Neural cell (in vitro differentiated cells): ENCODE data around the gene ACSM4. TPM values are rescaled to one million over a fixed set of nuclear protein-coding genes. Genes with fewer than 3 reads are reported as not detected.

ENCODE experiments used
- H2AFZ ChIP-seq: fragments of 200-600, 300-800 bp; sonication (generic), shearing (Covaris generic); 2 replicates; pipeline ENCODE4 v1.6.0; 2014; ENCODE audit warnings: low read depth, mild to moderate bottlenecking, antibody characterized with exemption, low read length, moderate library complexity
- H3F3A ChIP-seq: fragments of 200-600 bp; shearing (Covaris generic); 2 replicates; pipeline ENCODE4 v1.6.1; 2016; ENCODE audit warnings: mild to moderate bottlenecking, moderate library complexity, mixed read lengths, antibody characterized with exemption, low read length; ENCODE audit not compliant: insufficient read depth, poor library complexity, severe bottlenecking
- H3K27ac ChIP-seq: fragments of 200-600, 300-800 bp; sonication (generic), shearing (Covaris generic); 2 replicates; pipeline ENCODE4 v1.5.1; 2014; ENCODE audit warnings: mild to moderate bottlenecking, low read length, moderate library complexity
- H3K27me3 ChIP-seq: fragments of 300-800, 200-600 bp; sonication (generic), shearing (Covaris generic); 2 replicates; pipeline ENCODE4 v1.6.0; 2014; ENCODE audit warnings: mild to moderate bottlenecking, low read depth, low read length, moderate library complexity; ENCODE audit not compliant: insufficient read depth
- H3K36me3 ChIP-seq: fragments of 300-800, 200-600 bp; sonication (generic), shearing (Covaris generic); 2 replicates; pipeline ENCODE4 v1.5.1; 2014; ENCODE audit warnings: mild to moderate bottlenecking, antibody characterized with exemption, low read length, moderate library complexity; ENCODE audit not compliant: insufficient read depth
- H3K4me2 ChIP-seq: fragments of 300-800, 200-600 bp; sonication (generic), shearing (Covaris generic); 2 replicates; pipeline ENCODE4 v1.6.0; 2014; ENCODE audit warnings: mild to moderate bottlenecking, low read length
- H3K4me3 ChIP-seq: fragments of 300-800, 200-600 bp; sonication (generic), shearing (Covaris generic); 2 replicates; pipeline ENCODE4 v1.5.1; 2014; ENCODE audit warnings: mild to moderate bottlenecking, low read length, moderate library complexity
- H3K79me2 ChIP-seq: fragments of 200-600 bp; shearing (Covaris generic); replicated peaks from 2 replicates; pipeline ENCODE4 v1.6.0; 2014; ENCODE audit warnings: mild to moderate bottlenecking, low read length, moderate library complexity; ENCODE audit not compliant: insufficient read depth
- H3K9ac ChIP-seq: fragments of 300-800, 200-600 bp; sonication (generic), shearing (Covaris generic); 2 replicates; pipeline ENCODE4 v1.6.1; 2016; ENCODE audit warnings: mild to moderate bottlenecking, low read length, mixed read lengths
- H3K9me2 ChIP-seq: fragments of 200-600 bp; shearing (Covaris generic); 2 replicates; pipeline ENCODE4 v1.6.1; 2016; ENCODE audit warnings: mild to moderate bottlenecking, low read length, mixed read lengths; ENCODE audit not compliant: insufficient read depth
- H3K9me3 ChIP-seq: fragments of 200-600, 300-800 bp; sonication (generic), shearing (Covaris generic); 2 replicates; pipeline ENCODE4 v1.6.1; 2016; ENCODE audit warnings: mild to moderate bottlenecking, mixed run types, low read length, moderate library complexity, mixed read lengths
- H4K20me1 ChIP-seq: fragments of 200-600 bp; shearing (Covaris generic); 2 replicates; pipeline ENCODE4 v1.6.1; 2016; ENCODE audit warnings: mild to moderate bottlenecking, mixed run types; ENCODE audit not compliant: insufficient read depth
- CTCF ChIP-seq: fragments of 450-650 bp; IDR thresholded peaks from 2 replicates; pipeline ENCODE4 v1.5.1; 2014; ENCODE audit warnings: antibody characterized with exemption, mild to moderate bottlenecking, moderate library complexity; ENCODE audit not compliant: poor library complexity, severe bottlenecking
- EP300 ChIP-seq: fragments of 450-650 bp; conservative IDR thresholded peaks from 2 replicates; pipeline ENCODE4 v1.6.1; 2014; ENCODE audit warnings: antibody characterized with exemption, mild to moderate bottlenecking, moderate library complexity; ENCODE audit not compliant: poor library complexity, severe bottlenecking
- EZH2 ChIP-seq: fragments of 200-600, 300-800 bp; shearing (Covaris generic), sonication (generic); IDR thresholded peaks from 2 replicates; pipeline ENCODE4 v1.6.1; 2014; ENCODE audit warnings: antibody characterized with exemption, low read length, borderline replicate concordance, mild to moderate bottlenecking; ENCODE audit not compliant: insufficient read depth, poor library complexity, severe bottlenecking
- MXI1 ChIP-seq: fragments of 450-650 bp; conservative IDR thresholded peaks from 2 replicates; pipeline ENCODE4 v1.6.1; 2014; ENCODE audit warnings: antibody characterized with exemption, mild to moderate bottlenecking; ENCODE audit not compliant: poor library complexity, severe bottlenecking
- POLR2AphosphoS5 ChIP-seq: IDR thresholded peaks from 2 replicates; pipeline ENCODE4 v1.6.1; 2012
- RAD21 ChIP-seq: fragments of 450-650 bp; conservative IDR thresholded peaks from 2 replicates; pipeline ENCODE4 v1.6.1; 2014; ENCODE audit warnings: antibody characterized with exemption, mild to moderate bottlenecking, moderate library complexity
- REST ChIP-seq: IDR thresholded peaks from 2 replicates; pipeline ENCODE4 v1.6.1; 2012; ENCODE audit warnings: borderline replicate concordance
- SMC3 ChIP-seq: fragments of 450-650 bp; conservative IDR thresholded peaks from 2 replicates; pipeline ENCODE4 v1.6.1; 2014; ENCODE audit warnings: antibody characterized with exemption, mild to moderate bottlenecking, moderate library complexity; ENCODE audit not compliant: poor library complexity
- TAF1 ChIP-seq: IDR thresholded peaks from 2 replicates; pipeline ENCODE4 v1.6.1; 2012; ENCODE audit warnings: low read depth
- polyA plus RNA-seq: library from polyadenylated mRNA; depleted of rRNA; stranded (reverse); fragments of >200 nt; gene quantifications from 2 replicates; pipeline ENCODE4 v1.2.3, GENCODE V29; 2014

The ACSM4 gene
- polyA plus RNA-seq, 1 donor from 2014 or later, result not detected

GRCh38 chr12:7344833-7345606, 41.1 kb downstream of the ACSM4 start:
- Histone ChIP-seq H3K4me2 (no peak overlapping the region), H2AFZ (no peak overlapping the region), H4K20me1 (no peaks in the 10 kb centered on the region), H3K4me3 (no peak overlapping the region), H3K27ac (no peak overlapping the region), H3K79me2 (no peaks in the 10 kb centered on the region), H3K9ac (no peak overlapping the region), H3K36me3 (no peaks in the 10 kb centered on the region), H3K9me3 (no peaks in the 10 kb centered on the region), H3K9me2 (no peaks in the 10 kb centered on the region), H3K27me3 (no peaks in the 10 kb centered on the region), H3F3A (no peaks in the 10 kb centered on the region)
- TF ChIP-seq RAD21, result no peak
- TF ChIP-seq CTCF, result no peak
- TF ChIP-seq TAF1, result no peak
- TF ChIP-seq REST, result no peak
- no peak for TF ChIP-seq MXI1
- TF ChIP-seq SMC3, result no peak
- no peak for TF ChIP-seq EZH2
- no peak for TF ChIP-seq POLR2AphosphoS5
- no peak for TF ChIP-seq EP300

GRCh38 chr12:7346551-7347225, 42.8 kb downstream of the ACSM4 start:
- Histone ChIP-seq H3K27me3 (no peaks in the 10 kb centered on the region), H3K79me2 (no peaks in the 10 kb centered on the region), H3K4me3 (no peak overlapping the region), H3K9me3 (no peaks in the 10 kb centered on the region), H3K4me2 (no peak overlapping the region), H3F3A (no peaks in the 10 kb centered on the region), H4K20me1 (no peaks in the 10 kb centered on the region), H3K9me2 (no peaks in the 10 kb centered on the region), H3K27ac (no peak overlapping the region), H3K9ac (no peak overlapping the region), H3K36me3 (no peaks in the 10 kb centered on the region), H2AFZ (no peak overlapping the region)
- TF ChIP-seq EP300, result no peak
